ENCODE results near the gene SLIT3.

Gene SLIT3

DNA sequence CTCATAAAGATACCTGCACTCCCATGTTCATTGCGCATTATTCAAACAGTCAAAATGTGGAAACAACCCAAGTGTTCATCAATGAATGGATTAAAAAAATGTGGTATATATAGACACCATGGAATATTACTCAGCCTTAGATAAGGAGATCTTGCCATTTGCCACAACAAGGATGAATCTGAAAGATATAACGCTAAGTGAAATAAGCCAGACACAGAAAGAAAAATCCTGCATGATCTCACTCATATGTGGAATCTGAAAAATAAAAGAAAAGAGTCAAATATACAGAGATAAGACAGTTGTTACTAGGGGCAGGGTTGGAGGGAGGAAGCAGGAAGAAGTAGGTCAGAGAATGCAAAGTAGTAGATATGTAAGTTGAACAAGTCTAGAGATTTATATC is 17.6 kb upstream of the SLIT3 start:
- Histone ChIP-seq H3K27me3 (ENCODE audit: low read length) (no peaks in the 10 kb centered on the region), H3K4me2 (ENCODE audit: low read depth, low read length, poor library complexity, severe bottlenecking) (no peak overlapping the region), H2AFZ (ENCODE audit: low read depth, low read length, severe bottlenecking) (no peak overlapping the region), H3K9me3 (ENCODE audit: insufficient read depth, low read length) (no peaks in the 10 kb centered on the region), H3K4me3 (ENCODE audit: insufficient read depth, low read length, poor library complexity, severe bottlenecking) (no peak overlapping the region), H4K20me1 (ENCODE audit: low read depth, low read length) (no peaks in the 10 kb centered on the region), H3K9ac (ENCODE audit: low read length) (no peak overlapping the region), H3K27ac (ENCODE audit: low read depth, low read length) (no peak overlapping the region), H3K79me2 (ENCODE audit: insufficient read depth, low read length) (no peaks in the 10 kb centered on the region), H3K9me2 (replicated peaks; ENCODE audit: insufficient read depth, low read length) (no peaks in the 10 kb centered on the region), H3K36me3 (ENCODE audit: low read length) (no peaks in the 10 kb centered on the region), H3F3A (ENCODE audit: insufficient read depth) (no peaks in the 10 kb centered on the region)
- TF ChIP-seq EZH2phosphoT487 (conservative IDR thresholded peaks at IDR 0.05; ENCODE audit: low read length) = no peak
- no peak for TF ChIP-seq CTCF (IDR thresholded peaks at IDR 0.05; ENCODE audit: insufficient read depth, low read length, poor library complexity, severe bottlenecking)

GRCh38 chr5:169307646-169308045 is 6.7 kb upstream of the SLIT3 start:
- no peaks in the 10 kb centered on the region for H4K20me1 ChIP-seq (ENCODE audit: low read depth, low read length)
- H3K4me3 ChIP-seq (ENCODE audit: insufficient read depth, low read length, poor library complexity, severe bottlenecking) = no peak overlapping the region
- no peak overlapping the region for H3K9ac ChIP-seq (ENCODE audit: low read length)
- no peaks in the 10 kb centered on the region for H3K79me2 ChIP-seq (ENCODE audit: insufficient read depth, low read length)
- no peak overlapping the region for H2AFZ ChIP-seq (ENCODE audit: low read depth, low read length, severe bottlenecking)
- TF ChIP-seq CTCF (IDR thresholded peaks at IDR 0.05; ENCODE audit: insufficient read depth, low read length, poor library complexity, severe bottlenecking) (no peak), EZH2phosphoT487 (conservative IDR thresholded peaks at IDR 0.05; ENCODE audit: low read length) (no peak)
- no peaks in the 10 kb centered on the region for H3K27me3 ChIP-seq (ENCODE audit: low read length)
- no peaks in the 10 kb centered on the region for H3F3A ChIP-seq (ENCODE audit: insufficient read depth)
- H3K27ac ChIP-seq (ENCODE audit: low read depth, low read length) = no peak overlapping the region
- H3K4me2 ChIP-seq (ENCODE audit: low read depth, low read length, poor library complexity, severe bottlenecking) = no peak overlapping the region
- no peaks in the 10 kb centered on the region for H3K9me3 ChIP-seq (ENCODE audit: insufficient read depth, low read length)
- H3K9me2 ChIP-seq (replicated peaks; ENCODE audit: insufficient read depth, low read length) = no peaks in the 10 kb centered on the region
- no peaks in the 10 kb centered on the region for H3K36me3 ChIP-seq (ENCODE audit: low read length)

DNA sequence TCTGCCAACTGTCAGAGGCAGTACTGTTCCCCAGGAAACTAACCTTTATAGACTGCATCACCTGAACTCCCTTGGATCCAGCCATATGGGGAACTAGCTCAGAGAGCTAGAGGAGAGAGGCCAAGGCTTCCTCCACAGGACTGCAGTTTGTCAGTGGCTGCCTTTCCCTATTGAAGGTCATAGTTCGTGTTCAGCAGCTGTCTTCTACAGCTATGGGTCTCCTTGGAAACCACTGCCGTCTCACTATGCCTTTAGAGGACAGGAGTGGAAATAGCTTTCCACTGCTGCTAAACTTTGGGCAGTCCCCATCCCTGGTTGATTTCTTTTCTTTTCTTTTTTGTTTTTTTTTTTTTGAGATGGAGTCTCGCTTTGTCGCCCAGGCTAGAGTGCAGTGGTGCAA is 4.4 kb upstream of the SLIT3 start:
- Histone ChIP-seq H3K4me2 (ENCODE audit: low read depth, low read length, poor library complexity, severe bottlenecking) (no peak overlapping the region), H3K9me2 (replicated peaks; ENCODE audit: insufficient read depth, low read length) (no peaks in the 10 kb centered on the region), H3K27me3 (ENCODE audit: low read length) (no peaks in the 10 kb centered on the region), H3K27ac (ENCODE audit: low read depth, low read length) (no peak overlapping the region), H4K20me1 (ENCODE audit: low read depth, low read length) (no peaks in the 10 kb centered on the region), H3K9me3 (ENCODE audit: insufficient read depth, low read length) (no peaks in the 10 kb centered on the region), H3K36me3 (ENCODE audit: low read length) (no peaks in the 10 kb centered on the region), H3K9ac (ENCODE audit: low read length) (no peak overlapping the region), H3K79me2 (ENCODE audit: insufficient read depth, low read length) (no peaks in the 10 kb centered on the region), H3F3A (ENCODE audit: insufficient read depth) (no peaks in the 10 kb centered on the region), H3K4me3 (ENCODE audit: insufficient read depth, low read length, poor library complexity, severe bottlenecking) (no peak overlapping the region), H2AFZ (ENCODE audit: low read depth, low read length, severe bottlenecking) (no peak overlapping the region)
- TF ChIP-seq CTCF (IDR thresholded peaks at IDR 0.05; ENCODE audit: insufficient read depth, low read length, poor library complexity, severe bottlenecking) (no peak), EZH2phosphoT487 (conservative IDR thresholded peaks at IDR 0.05; ENCODE audit: low read length) (no peak)

GRCh38 chr5:169304175-169304574 is 3.2 kb upstream of the SLIT3 start:
- Histone ChIP-seq H2AFZ (ENCODE audit: low read depth, low read length, severe bottlenecking) (no peak overlapping the region), H3K9me3 (ENCODE audit: insufficient read depth, low read length) (no peaks in the 10 kb centered on the region), H3K9me2 (replicated peaks; ENCODE audit: insufficient read depth, low read length) (no peaks in the 10 kb centered on the region), H3K9ac (ENCODE audit: low read length) (no peak overlapping the region), H3K4me3 (ENCODE audit: insufficient read depth, low read length, poor library complexity, severe bottlenecking) (no peak overlapping the region), H3K4me2 (ENCODE audit: low read depth, low read length, poor library complexity, severe bottlenecking) (no peak overlapping the region), H4K20me1 (ENCODE audit: low read depth, low read length) (no peaks in the 10 kb centered on the region), H3K36me3 (ENCODE audit: low read length) (no peaks in the 10 kb centered on the region), H3K79me2 (ENCODE audit: insufficient read depth, low read length) (no peaks in the 10 kb centered on the region), H3K27me3 (ENCODE audit: low read length) (no peaks in the 10 kb centered on the region), H3F3A (ENCODE audit: insufficient read depth) (no peaks in the 10 kb centered on the region), H3K27ac (ENCODE audit: low read depth, low read length) (no peak overlapping the region)
- TF ChIP-seq EZH2phosphoT487 (conservative IDR thresholded peaks at IDR 0.05; ENCODE audit: low read length) (no peak), CTCF (IDR thresholded peaks at IDR 0.05; ENCODE audit: insufficient read depth, low read length, poor library complexity, severe bottlenecking) (no peak)

Measured in SU-DHL-6 (cell line).